WTC11 (cell line): ENCODE measurements around the gene CTNND2. TPM values are rescaled to one million over a fixed set of nuclear protein-coding genes. Genes with fewer than 3 reads are reported as not detected.

Experiments
- ATAC-seq: fragments of 200-7000 bp; cut with Tn5 transposase; 2 replicates; pipeline ENCODE4 v1.10.0; 2021; ENCODE audit warnings: mild to moderate bottlenecking, moderate library complexity
- CTCF ChIA-PET: fragments of 300-600 bp; sonication (Branson Sonifier 250); formaldehyde crosslinking; loops from one replicate; lab custom pipeline; 2021; ENCODE audit warnings: antibody characterized with exemption; lab: Charles Lee
- POLR2A ChIA-PET: fragments of 350-600 bp; sonication (Branson Sonifier 250); formaldehyde crosslinking; loops from one replicate; lab custom pipeline; 2021; ENCODE audit warnings: antibody characterized with exemption; lab: Charles Lee
- DNase-seq: peaks from one replicate; pipeline ENCODE4 v3.0.0; 2021; ENCODE audit warnings: low spot score
- H3K27ac Mint-ChIP-seq: 2 replicates; pipeline ENCODE4 v1.8.0; 2021; ENCODE audit warnings: mixed read lengths
- H3K27me3 Mint-ChIP-seq: 2 replicates; pipeline ENCODE4 v1.8.0; 2021; ENCODE audit warnings: low read depth, mild to moderate bottlenecking, moderate library complexity, mixed read lengths
- H3K36me3 Mint-ChIP-seq: 2 replicates; pipeline ENCODE4 v1.8.0; 2021; ENCODE audit warnings: mixed read lengths
- H3K4me1 Mint-ChIP-seq: 2 replicates; pipeline ENCODE4 v1.8.0; 2022; ENCODE audit warnings: mixed read lengths
- H3K4me3 Mint-ChIP-seq: 2 replicates; pipeline ENCODE4 v1.8.0; 2021; ENCODE audit warnings: mild to moderate bottlenecking, moderate library complexity, mixed read lengths
- H3K9me3 Mint-ChIP-seq: 2 replicates; pipeline ENCODE4 v1.8.0; 2021; ENCODE audit warnings: mixed read lengths
- CREM ChIP-seq: sonication (generic); formaldehyde crosslinking; IDR thresholded peaks from 2 replicates; pipeline ENCODE4 v1.8.1; 2022; ENCODE audit warnings: mild to moderate bottlenecking, missing genetic modification reagents, moderate library complexity
- EMX1 ChIP-seq: fragments of 250-450 bp; sonication (Bioruptor Pico); IDR thresholded peaks from 2 replicates; pipeline ENCODE4 v1.8.0; 2021; ENCODE audit warnings: mild to moderate bottlenecking
- ETV6 ChIP-seq: sonication (generic); formaldehyde crosslinking; IDR thresholded peaks from 2 replicates; pipeline ENCODE4 v1.8.1; 2022; ENCODE audit warnings: mild to moderate bottlenecking, missing genetic modification reagents
- FOXJ3 ChIP-seq: sonication (generic); formaldehyde crosslinking; IDR thresholded peaks from 2 replicates; pipeline ENCODE4 v1.9.0; 2021; ENCODE audit warnings: missing genetic modification reagents, mild to moderate bottlenecking, borderline replicate concordance
- GABPB1 ChIP-seq: sonication (generic); formaldehyde crosslinking; IDR thresholded peaks from 2 replicates; pipeline ENCODE4 v1.8.1; 2023; ENCODE audit warnings: mild to moderate bottlenecking, missing genetic modification reagents
- NFE2L1 ChIP-seq: sonication (generic); formaldehyde crosslinking; IDR thresholded peaks from 2 replicates; pipeline ENCODE4 v1.8.1; 2023; ENCODE audit warnings: missing genetic modification reagents
- NR1H2 ChIP-seq: sonication (generic); formaldehyde crosslinking; IDR thresholded peaks from 2 replicates; pipeline ENCODE4 v1.9.0; 2021; ENCODE audit warnings: mild to moderate bottlenecking, moderate library complexity, missing genetic modification reagents
- NR3C1 ChIP-seq: sonication (generic); formaldehyde crosslinking; conservative IDR thresholded peaks from 2 replicates; pipeline ENCODE4 v1.8.1; 2023; ENCODE audit warnings: low read depth, mild to moderate bottlenecking, missing genetic modification reagents
- PRRX2 ChIP-seq: fragments of 250-450 bp; sonication (Bioruptor Pico); IDR thresholded peaks from 2 replicates; pipeline ENCODE4 v1.8.0; 2021; ENCODE audit warnings: mild to moderate bottlenecking
- RORB ChIP-seq: fragments of 250-450 bp; sonication (Bioruptor Pico); IDR thresholded peaks from 2 replicates; pipeline ENCODE4 v1.9.0; 2021; ENCODE audit warnings: mild to moderate bottlenecking
- TEAD1 ChIP-seq: sonication (generic); formaldehyde crosslinking; IDR thresholded peaks from 2 replicates; pipeline ENCODE4 v1.8.0; 2022; ENCODE audit warnings: mild to moderate bottlenecking, missing genetic modification reagents
- ZNF121 ChIP-seq: sonication (generic); formaldehyde crosslinking; IDR thresholded peaks from 2 replicates; pipeline ENCODE4 v1.8.0; 2023; ENCODE audit warnings: missing genetic modification reagents
- ZNF138 ChIP-seq: sonication (generic); formaldehyde crosslinking; conservative IDR thresholded peaks from 2 replicates; pipeline ENCODE4 v1.8.1; 2022; ENCODE audit warnings: mild to moderate bottlenecking, moderate library complexity, missing genetic modification reagents
- ZNF396 ChIP-seq: fragments of 250-450 bp; sonication (Bioruptor Pico); IDR thresholded peaks from 2 replicates; pipeline ENCODE4 v1.8.0; 2021; ENCODE audit warnings: mild to moderate bottlenecking, moderate library complexity, borderline replicate concordance
- ZNF423 ChIP-seq: fragments of 250-450 bp; sonication (Bioruptor Pico); IDR thresholded peaks from 2 replicates; pipeline ENCODE4 v2.1.2; 2022; ENCODE audit warnings: mild to moderate bottlenecking, moderate library complexity
- ZNF671 ChIP-seq: fragments of 250-450 bp; sonication (Bioruptor Pico); IDR thresholded peaks from 2 replicates; pipeline ENCODE4 v1.8.0; 2021; ENCODE audit warnings: mild to moderate bottlenecking
- total RNA-seq: library from RNA; stranded (reverse); gene quantifications from 3 replicates; pipeline ENCODE4 v1.2.3, GENCODE V29; 2021
- TF ChIP-seq, protein P1 (sequence below): sonication (generic); formaldehyde crosslinking; IDR thresholded peaks from 2 replicates; pipeline ENCODE4 v1.8.0; 2023; ENCODE audit warnings: mild to moderate bottlenecking, missing genetic modification reagents
- TF ChIP-seq, protein P2 (sequence below): sonication (generic); formaldehyde crosslinking; IDR thresholded peaks from 2 replicates; pipeline ENCODE4 v1.8.0; 2022; ENCODE audit warnings: missing genetic modification reagents
- TF ChIP-seq, protein P3 (sequence below): sonication (generic); formaldehyde crosslinking; IDR thresholded peaks from 2 replicates; pipeline ENCODE4 v1.8.0; 2022; ENCODE audit warnings: mild to moderate bottlenecking, missing genetic modification reagents
- TF ChIP-seq, protein P4 (sequence below): fragments of 250-450 bp; sonication (Bioruptor Pico); IDR thresholded peaks from 2 replicates; pipeline ENCODE4 v1.9.0; 2021; ENCODE audit warnings: mild to moderate bottlenecking
- TF ChIP-seq, protein P5 (sequence below): fragments of 250-450 bp; sonication (Bioruptor Pico); conservative IDR thresholded peaks from 2 replicates; pipeline ENCODE4 v1.9.0; 2021; ENCODE audit warnings: mild to moderate bottlenecking

The CTNND2 gene
- total RNA-seq, 1 experiment from 2014 or later: 11.9 TPM

DNA sequence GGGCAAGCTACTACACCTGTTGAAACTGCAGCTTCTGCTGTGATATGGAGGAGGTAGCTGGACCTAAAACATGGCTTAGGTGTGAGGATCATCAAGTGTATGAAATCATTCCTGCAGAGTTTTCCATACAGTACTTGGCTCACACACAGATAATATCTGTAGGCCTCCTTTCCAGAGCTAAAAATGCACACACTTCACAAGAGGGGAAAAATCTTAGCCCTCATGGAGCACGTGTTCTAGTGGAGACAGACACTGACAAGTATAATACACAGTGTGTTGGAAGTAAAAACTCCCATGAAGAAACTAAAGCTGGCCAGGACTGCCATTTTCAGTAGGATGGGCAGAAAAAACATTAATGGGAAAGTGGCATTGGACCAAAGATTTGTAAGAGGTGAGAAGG is 216.7 kb downstream of the CTNND2 start (continued):
- TF ChIP-seq, protein P1, sequence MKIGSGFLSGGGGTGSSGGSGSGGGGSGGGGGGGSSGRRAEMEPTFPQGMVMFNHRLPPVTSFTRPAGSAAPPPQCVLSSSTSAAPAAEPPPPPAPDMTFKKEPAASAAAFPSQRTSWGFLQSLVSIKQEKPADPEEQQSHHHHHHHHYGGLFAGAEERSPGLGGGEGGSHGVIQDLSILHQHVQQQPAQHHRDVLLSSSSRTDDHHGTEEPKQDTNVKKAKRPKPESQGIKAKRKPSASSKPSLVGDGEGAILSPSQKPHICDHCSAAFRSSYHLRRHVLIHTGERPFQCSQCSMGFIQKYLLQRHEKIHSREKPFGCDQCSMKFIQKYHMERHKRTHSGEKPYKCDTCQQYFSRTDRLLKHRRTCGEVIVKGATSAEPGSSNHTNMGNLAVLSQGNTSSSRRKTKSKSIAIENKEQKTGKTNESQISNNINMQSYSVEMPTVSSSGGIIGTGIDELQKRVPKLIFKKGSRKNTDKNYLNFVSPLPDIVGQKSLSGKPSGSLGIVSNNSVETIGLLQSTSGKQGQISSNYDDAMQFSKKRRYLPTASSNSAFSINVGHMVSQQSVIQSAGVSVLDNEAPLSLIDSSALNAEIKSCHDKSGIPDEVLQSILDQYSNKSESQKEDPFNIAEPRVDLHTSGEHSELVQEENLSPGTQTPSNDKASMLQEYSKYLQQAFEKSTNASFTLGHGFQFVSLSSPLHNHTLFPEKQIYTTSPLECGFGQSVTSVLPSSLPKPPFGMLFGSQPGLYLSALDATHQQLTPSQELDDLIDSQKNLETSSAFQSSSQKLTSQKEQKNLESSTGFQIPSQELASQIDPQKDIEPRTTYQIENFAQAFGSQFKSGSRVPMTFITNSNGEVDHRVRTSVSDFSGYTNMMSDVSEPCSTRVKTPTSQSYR (CRISPR knock-in tag): no peak
- TF ChIP-seq NFE2L1 (CRISPR knock-in tag) (no peak), ZNF121 (CRISPR knock-in tag) (no peak), GABPB1 (CRISPR knock-in tag) (no peak)
- TF ChIP-seq, all 79 proteins: peak for 0

DNA sequence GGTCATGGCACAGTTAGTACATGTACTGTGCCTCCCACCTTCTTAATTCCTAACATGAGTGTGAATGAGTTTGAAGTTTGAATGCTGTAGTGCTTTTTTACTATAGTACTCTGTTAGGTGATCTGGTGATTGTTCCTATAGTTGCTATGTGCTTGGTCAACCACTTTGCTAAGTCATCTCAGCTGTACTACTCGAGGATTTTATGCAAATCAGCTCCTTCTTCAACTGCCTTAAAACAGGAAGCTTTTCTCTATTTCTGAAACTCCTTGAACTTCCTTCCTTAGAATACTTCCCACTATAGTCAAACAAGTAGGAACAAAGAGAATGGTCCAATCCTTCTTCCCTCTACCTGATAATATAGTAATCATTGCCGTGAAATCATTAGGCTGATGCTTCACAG is 219.6 kb downstream of the CTNND2 start:
- CTCF ChIA-PET: no interaction called here
- H3K27ac Mint-ChIP-seq: no peak overlapping the region
- no peak for DNase-seq
- TF ChIP-seq ETV6 (CRISPR knock-in tag) (no peak), NFE2L1 (CRISPR knock-in tag) (no peak), CREM (CRISPR knock-in tag) (no peak), PRRX2 (no peak), ZNF671 (CRISPR knock-in tag) (no peak), ZNF138 (CRISPR knock-in tag) (no peak), NR3C1 (CRISPR knock-in tag) (no peak), NR1H2 (CRISPR knock-in tag) (no peak), EMX1 (CRISPR knock-in tag) (no peak), FOXJ3 (CRISPR knock-in tag) (no peak), RORB (no peak), TEAD1 (no peak), GABPB1 (CRISPR knock-in tag) (no peak), ZNF396 (no peak), ZNF423 (CRISPR knock-in tag) (no peak)
- TF ChIP-seq, protein P2, sequence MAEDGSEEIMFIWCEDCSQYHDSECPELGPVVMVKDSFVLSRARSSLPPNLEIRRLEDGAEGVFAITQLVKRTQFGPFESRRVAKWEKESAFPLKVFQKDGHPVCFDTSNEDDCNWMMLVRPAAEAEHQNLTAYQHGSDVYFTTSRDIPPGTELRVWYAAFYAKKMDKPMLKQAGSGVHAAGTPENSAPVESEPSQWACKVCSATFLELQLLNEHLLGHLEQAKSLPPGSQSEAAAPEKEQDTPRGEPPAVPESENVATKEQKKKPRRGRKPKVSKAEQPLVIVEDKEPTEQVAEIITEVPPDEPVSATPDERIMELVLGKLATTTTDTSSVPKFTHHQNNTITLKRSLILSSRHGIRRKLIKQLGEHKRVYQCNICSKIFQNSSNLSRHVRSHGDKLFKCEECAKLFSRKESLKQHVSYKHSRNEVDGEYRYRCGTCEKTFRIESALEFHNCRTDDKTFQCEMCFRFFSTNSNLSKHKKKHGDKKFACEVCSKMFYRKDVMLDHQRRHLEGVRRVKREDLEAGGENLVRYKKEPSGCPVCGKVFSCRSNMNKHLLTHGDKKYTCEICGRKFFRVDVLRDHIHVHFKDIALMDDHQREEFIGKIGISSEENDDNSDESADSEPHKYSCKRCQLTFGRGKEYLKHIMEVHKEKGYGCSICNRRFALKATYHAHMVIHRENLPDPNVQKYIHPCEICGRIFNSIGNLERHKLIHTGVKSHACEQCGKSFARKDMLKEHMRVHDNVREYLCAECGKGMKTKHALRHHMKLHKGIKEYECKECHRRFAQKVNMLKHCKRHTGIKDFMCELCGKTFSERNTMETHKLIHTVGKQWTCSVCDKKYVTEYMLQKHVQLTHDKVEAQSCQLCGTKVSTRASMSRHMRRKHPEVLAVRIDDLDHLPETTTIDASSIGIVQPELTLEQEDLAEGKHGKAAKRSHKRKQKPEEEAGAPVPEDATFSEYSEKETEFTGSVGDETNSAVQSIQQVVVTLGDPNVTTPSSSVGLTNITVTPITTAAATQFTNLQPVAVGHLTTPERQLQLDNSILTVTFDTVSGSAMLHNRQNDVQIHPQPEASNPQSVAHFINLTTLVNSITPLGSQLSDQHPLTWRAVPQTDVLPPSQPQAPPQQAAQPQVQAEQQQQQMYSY: no peak
- TF ChIP-seq, protein P3, sequence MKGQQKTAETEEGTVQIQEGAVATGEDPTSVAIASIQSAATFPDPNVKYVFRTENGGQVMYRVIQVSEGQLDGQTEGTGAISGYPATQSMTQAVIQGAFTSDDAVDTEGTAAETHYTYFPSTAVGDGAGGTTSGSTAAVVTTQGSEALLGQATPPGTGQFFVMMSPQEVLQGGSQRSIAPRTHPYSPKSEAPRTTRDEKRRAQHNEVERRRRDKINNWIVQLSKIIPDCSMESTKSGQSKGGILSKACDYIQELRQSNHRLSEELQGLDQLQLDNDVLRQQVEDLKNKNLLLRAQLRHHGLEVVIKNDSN (CRISPR knock-in tag): no peak
- TF ChIP-seq, protein P4, sequence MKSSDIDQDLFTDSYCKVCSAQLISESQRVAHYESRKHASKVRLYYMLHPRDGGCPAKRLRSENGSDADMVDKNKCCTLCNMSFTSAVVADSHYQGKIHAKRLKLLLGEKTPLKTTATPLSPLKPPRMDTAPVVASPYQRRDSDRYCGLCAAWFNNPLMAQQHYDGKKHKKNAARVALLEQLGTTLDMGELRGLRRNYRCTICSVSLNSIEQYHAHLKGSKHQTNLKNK: no peak
- TF ChIP-seq, protein P5, sequence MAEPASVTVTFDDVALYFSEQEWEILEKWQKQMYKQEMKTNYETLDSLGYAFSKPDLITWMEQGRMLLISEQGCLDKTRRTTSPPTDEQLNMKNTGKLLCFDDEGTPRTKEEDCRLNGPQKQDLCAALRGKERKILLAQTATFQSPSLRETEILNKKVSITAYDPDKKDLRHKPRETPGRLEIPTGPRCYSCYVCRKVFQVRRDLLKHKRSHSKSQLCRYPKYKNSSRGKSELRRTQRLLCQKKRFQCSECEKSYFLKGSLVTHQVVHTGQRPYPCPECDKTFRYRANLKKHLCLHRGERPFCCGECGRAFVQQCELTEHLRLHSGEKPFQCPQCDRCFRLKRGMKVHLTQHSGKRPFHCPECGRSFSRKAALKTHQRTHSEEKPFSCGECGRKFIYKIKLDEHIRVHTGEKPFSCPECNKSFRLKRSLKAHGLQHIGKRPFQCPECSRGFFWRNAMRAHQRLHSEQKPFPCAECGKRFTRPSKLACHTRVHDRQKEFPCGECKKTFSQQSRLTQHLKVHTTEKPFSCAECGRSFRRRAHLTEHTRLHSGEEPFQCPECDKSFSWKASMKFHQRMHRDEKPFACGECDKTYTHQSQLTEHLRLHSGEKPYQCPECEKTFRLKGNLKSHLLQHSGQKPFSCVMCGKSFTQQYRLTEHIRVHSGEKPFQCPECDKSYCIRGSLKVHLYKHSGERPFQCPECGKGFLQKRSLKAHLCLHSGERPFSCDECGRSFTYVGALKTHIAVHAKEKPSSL (CRISPR knock-in tag): no peak
- H3K27me3 Mint-ChIP-seq: no peaks in the 10 kb centered on the region
- no peaks in the 10 kb centered on the region for H3K36me3 Mint-ChIP-seq
- H3K4me3 Mint-ChIP-seq: no peak overlapping the region
- H3K4me1 Mint-ChIP-seq: peaks cover 8% of the 10 kb centered on the region
- no peak for ATAC-seq
- POLR2A ChIA-PET: no interaction called here
- no peaks in the 10 kb centered on the region for H3K9me3 Mint-ChIP-seq
